ENCODE measurements around the gene PPFIA2.

DNA sequence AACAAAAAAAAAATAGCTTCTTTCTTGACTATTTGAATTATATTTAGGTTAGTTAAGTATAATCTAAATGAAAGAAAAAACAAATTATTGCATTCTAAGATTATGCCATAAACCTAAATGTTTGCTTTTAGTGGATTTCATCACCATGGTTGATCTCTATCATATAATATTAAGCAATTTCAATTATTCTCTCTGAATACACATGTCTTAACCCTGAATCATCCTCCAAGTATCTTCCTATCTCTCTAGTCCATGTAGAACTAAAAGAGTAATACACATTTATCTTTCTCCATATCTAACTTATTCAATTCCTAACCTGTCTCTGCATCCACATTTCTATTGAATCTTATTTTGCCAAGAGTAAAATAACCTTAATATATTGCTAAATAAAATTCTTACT lies 59.6 kb downstream of the PPFIA2 start:
- TF ChIP-seq, protein P1, sequence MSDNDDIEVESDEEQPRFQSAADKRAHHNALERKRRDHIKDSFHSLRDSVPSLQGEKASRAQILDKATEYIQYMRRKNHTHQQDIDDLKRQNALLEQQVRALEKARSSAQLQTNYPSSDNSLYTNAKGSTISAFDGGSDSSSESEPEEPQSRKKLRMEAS (CRISPR knock-in tag; IDR thresholded peaks at IDR 0.05): no peak
- TF ChIP-seq, protein P2, sequence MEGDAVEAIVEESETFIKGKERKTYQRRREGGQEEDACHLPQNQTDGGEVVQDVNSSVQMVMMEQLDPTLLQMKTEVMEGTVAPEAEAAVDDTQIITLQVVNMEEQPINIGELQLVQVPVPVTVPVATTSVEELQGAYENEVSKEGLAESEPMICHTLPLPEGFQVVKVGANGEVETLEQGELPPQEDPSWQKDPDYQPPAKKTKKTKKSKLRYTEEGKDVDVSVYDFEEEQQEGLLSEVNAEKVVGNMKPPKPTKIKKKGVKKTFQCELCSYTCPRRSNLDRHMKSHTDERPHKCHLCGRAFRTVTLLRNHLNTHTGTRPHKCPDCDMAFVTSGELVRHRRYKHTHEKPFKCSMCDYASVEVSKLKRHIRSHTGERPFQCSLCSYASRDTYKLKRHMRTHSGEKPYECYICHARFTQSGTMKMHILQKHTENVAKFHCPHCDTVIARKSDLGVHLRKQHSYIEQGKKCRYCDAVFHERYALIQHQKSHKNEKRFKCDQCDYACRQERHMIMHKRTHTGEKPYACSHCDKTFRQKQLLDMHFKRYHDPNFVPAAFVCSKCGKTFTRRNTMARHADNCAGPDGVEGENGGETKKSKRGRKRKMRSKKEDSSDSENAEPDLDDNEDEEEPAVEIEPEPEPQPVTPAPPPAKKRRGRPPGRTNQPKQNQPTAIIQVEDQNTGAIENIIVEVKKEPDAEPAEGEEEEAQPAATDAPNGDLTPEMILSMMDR (IDR thresholded peaks at IDR 0.05): no peak
- TF ChIP-seq PRRX2 (CRISPR knock-in tag; IDR thresholded peaks at IDR 0.05): no peak
- TF ChIP-seq, protein P3, sequence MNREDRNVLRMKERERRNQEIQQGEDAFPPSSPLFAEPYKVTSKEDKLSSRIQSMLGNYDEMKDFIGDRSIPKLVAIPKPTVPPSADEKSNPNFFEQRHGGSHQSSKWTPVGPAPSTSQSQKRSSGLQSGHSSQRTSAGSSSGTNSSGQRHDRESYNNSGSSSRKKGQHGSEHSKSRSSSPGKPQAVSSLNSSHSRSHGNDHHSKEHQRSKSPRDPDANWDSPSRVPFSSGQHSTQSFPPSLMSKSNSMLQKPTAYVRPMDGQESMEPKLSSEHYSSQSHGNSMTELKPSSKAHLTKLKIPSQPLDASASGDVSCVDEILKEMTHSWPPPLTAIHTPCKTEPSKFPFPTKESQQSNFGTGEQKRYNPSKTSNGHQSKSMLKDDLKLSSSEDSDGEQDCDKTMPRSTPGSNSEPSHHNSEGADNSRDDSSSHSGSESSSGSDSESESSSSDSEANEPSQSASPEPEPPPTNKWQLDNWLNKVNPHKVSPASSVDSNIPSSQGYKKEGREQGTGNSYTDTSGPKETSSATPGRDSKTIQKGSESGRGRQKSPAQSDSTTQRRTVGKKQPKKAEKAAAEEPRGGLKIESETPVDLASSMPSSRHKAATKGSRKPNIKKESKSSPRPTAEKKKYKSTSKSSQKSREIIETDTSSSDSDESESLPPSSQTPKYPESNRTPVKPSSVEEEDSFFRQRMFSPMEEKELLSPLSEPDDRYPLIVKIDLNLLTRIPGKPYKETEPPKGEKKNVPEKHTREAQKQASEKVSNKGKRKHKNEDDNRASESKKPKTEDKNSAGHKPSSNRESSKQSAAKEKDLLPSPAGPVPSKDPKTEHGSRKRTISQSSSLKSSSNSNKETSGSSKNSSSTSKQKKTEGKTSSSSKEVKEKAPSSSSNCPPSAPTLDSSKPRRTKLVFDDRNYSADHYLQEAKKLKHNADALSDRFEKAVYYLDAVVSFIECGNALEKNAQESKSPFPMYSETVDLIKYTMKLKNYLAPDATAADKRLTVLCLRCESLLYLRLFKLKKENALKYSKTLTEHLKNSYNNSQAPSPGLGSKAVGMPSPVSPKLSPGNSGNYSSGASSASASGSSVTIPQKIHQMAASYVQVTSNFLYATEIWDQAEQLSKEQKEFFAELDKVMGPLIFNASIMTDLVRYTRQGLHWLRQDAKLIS (CRISPR knock-in tag; IDR thresholded peaks at IDR 0.05; ENCODE audit: borderline replicate concordance): no peak
- TF ChIP-seq SMAD3 (CRISPR knock-in tag; IDR thresholded peaks at IDR 0.05; ENCODE audit: borderline replicate concordance): no peak
- TF ChIP-seq, protein P4, sequence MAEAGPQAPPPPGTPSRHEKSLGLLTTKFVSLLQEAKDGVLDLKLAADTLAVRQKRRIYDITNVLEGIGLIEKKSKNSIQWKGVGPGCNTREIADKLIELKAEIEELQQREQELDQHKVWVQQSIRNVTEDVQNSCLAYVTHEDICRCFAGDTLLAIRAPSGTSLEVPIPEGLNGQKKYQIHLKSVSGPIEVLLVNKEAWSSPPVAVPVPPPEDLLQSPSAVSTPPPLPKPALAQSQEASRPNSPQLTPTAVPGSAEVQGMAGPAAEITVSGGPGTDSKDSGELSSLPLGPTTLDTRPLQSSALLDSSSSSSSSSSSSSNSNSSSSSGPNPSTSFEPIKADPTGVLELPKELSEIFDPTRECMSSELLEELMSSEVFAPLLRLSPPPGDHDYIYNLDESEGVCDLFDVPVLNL (CRISPR knock-in tag; IDR thresholded peaks at IDR 0.05; ENCODE audit: borderline replicate concordance, low read depth): no peak
- TF ChIP-seq, protein P5, sequence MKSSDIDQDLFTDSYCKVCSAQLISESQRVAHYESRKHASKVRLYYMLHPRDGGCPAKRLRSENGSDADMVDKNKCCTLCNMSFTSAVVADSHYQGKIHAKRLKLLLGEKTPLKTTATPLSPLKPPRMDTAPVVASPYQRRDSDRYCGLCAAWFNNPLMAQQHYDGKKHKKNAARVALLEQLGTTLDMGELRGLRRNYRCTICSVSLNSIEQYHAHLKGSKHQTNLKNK (CRISPR knock-in tag; IDR thresholded peaks at IDR 0.05): no peak
- TF ChIP-seq SP1 (CRISPR knock-in tag; conservative IDR thresholded peaks at IDR 0.05): no peak
- TF ChIP-seq MYBL2 (CRISPR knock-in tag; IDR thresholded peaks at IDR 0.05): no peak
- no peak for TF ChIP-seq CREB1 (CRISPR knock-in tag; IDR thresholded peaks at IDR 0.05)
- TF ChIP-seq, protein P6, sequence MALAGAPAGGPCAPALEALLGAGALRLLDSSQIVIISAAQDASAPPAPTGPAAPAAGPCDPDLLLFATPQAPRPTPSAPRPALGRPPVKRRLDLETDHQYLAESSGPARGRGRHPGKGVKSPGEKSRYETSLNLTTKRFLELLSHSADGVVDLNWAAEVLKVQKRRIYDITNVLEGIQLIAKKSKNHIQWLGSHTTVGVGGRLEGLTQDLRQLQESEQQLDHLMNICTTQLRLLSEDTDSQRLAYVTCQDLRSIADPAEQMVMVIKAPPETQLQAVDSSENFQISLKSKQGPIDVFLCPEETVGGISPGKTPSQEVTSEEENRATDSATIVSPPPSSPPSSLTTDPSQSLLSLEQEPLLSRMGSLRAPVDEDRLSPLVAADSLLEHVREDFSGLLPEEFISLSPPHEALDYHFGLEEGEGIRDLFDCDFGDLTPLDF (CRISPR knock-in tag; IDR thresholded peaks at IDR 0.05): no peak

Measured in WTC11 (cell line).